Gastrocnemius medialis (tissue), 4 donors: Measurements from ENCODE around the gene SAMD4B. TPM values are rescaled to one million over a fixed set of nuclear protein-coding genes. Genes with fewer than 3 reads are reported as not detected.

Source experiments
- ATAC-seq, 2 donors: fragments of 150-250 bp; one replicate each; pipeline ENCODE4 v1.9.1; 2016
- DNase-seq, 2 donors: peaks; one replicate each; pipeline ENCODE4 v3.0.0-alpha.2; 2019
- H3K27ac ChIP-seq, 4 donors: fragments of 200-600 bp; sonication (generic); 1 replicate in 1 of 4; 2 replicates in 3 of 4; pipeline ENCODE4 v1.5.1; 2016 to 2018; ENCODE audit warnings: mild to moderate bottlenecking in 2 of 4, moderate library complexity in 1 of 4
- H3K27me3 ChIP-seq, 3 donors: fragments of 200-600 bp; sonication (generic) in 2 of 3; 1 replicate in 1 of 3; 2 replicates in 2 of 3; pipeline versions ENCODE4 v1.5.1 to v1.6.0; 2016 to 2019; ENCODE audit warnings: mild to moderate bottlenecking in 1 of 3, moderate library complexity in 1 of 3
- H3K36me3 ChIP-seq, 2 donors: fragments of 200-600 bp; sonication (generic) in 1 of 2; one replicate each; pipeline ENCODE4 v1.5.1; 2017 to 2018
- H3K4me1 ChIP-seq, 2 donors: fragments of 200-600 bp; sonication (generic) in 1 of 2; one replicate each; pipeline ENCODE4 v1.5.1; 2016 to 2017; ENCODE audit warnings: mild to moderate bottlenecking in 2 of 2
- H3K4me3 ChIP-seq, 4 donors: fragments of 200-600 bp; sonication (generic) in 3 of 4; 1 replicate in 1 of 4; 2 replicates in 3 of 4; pipeline ENCODE4 v1.5.1; 2016 to 2019; ENCODE audit warnings: mild to moderate bottlenecking in 2 of 4
- H3K9me3 ChIP-seq, 3 donors: fragments of 200-600 bp; sonication (generic) in 2 of 3; 1 replicate in 1 of 3; 2 replicates in 2 of 3; pipeline ENCODE4 v1.5.1; 2016 to 2019
- CTCF ChIP-seq, 5 experiments: fragments of 450-650 bp in 3 of 5; fragments of 200-600 bp in 2 of 5; sonication (generic) in 2 of 5; IDR thresholded peaks in 4 of 5; conservative IDR thresholded peaks in 1 of 5; 1 replicate in 4 of 5; 2 replicates in 1 of 5; pipeline ENCODE4 v1.5.1; 2016 to 2019; ENCODE audit warnings: antibody characterized with exemption in 5 of 5, mild to moderate bottlenecking in 3 of 5, moderate library complexity in 3 of 5
- POLR2A ChIP-seq, 2 donors: fragments of 450-650 bp; IDR thresholded peaks; one replicate each; pipeline ENCODE4 v1.6.1; 2017; ENCODE audit warnings: antibody characterized with exemption in 2 of 2, mild to moderate bottlenecking in 2 of 2, moderate library complexity in 2 of 2
- in situ Hi-C, 4 donors: fragments of 200-750 bp; cut with MboI; loops; one replicate each; pipeline versions ENCODE4 v1.15.0 to v1.8.0; 2017; ENCODE audit warnings: low sequenced_read_pairs in 4 of 4
- intact Hi-C: fragments of 100-400 bp; cut with DNase I; formaldehyde crosslinking; loops from one replicate; pipeline ENCODE4 v1.15.1; 2023; ENCODE audit warnings: low total_unique reads
- total RNA-seq, 4 donors: library from RNA; depleted of rRNA; stranded (reverse); fragments of >200 nt; gene quantifications; one replicate each; pipeline versions ENCODE4 v1.1.0 to v1.2.3, GENCODE V29; 2016

SAMD4B gene
- total RNA-seq, 4 donors from 2014 or later: 30.9 to 63.7 (median 59.2) TPM

GRCh38 chr19:39381910-39382611 is 39.8 kb downstream of the SAMD4B start:
- in situ Hi-C loops: no loop called here
- ATAC-seq: no peak

GRCh38 chr19:39382991-39383828 is 41.0 kb downstream of the SAMD4B start:
- DNase-seq: no peak
- H3K36me3 ChIP-seq: peaks cover 0 to 89% of the 10 kb centered on the region in 2 donors
- TF ChIP-seq CTCF (IDR thresholded peaks at IDR 0.05 in 4 of 5, conservative IDR thresholded peaks at IDR 0.05 in 1 of 5) (no peak), POLR2A (IDR thresholded peaks at IDR 0.05) (no peak)
- no peaks in the 10 kb centered on the region for H3K4me1 ChIP-seq
- in situ Hi-C loops: no loop called here
- no peaks in the 10 kb centered on the region for H3K9me3 ChIP-seq
- ATAC-seq: no peak
- intact Hi-C loops: loop anchor here (10.0 kb wide), 1 partner anchor 848 kb away; no protein-coding TSS in a partner anchor
- H3K27me3 ChIP-seq: no peaks in the 10 kb centered on the region
- H3K4me3 ChIP-seq: no peak overlapping the region
- H3K27ac ChIP-seq: no peak overlapping the region

More at GRCh38 chr19:39381910-39382611, 39.8 kb downstream of the SAMD4B start:
- DNase-seq: no peak
- no peak overlapping the region for H3K27ac ChIP-seq
- no peak overlapping the region for H3K4me3 ChIP-seq
- H3K4me1 ChIP-seq: no peaks in the 10 kb centered on the region
- no peaks in the 10 kb centered on the region for H3K9me3 ChIP-seq
- peaks cover 0 to 89% of the 10 kb centered on the region in 2 donors for H3K36me3 ChIP-seq
- no peak for TF ChIP-seq POLR2A (IDR thresholded peaks at IDR 0.05)
- TF ChIP-seq CTCF (IDR thresholded peaks at IDR 0.05 in 4 of 5, conservative IDR thresholded peaks at IDR 0.05 in 1 of 5): no peak
- intact Hi-C loops: loop anchor here (10.0 kb wide), 1 partner anchor 847 kb away; no protein-coding TSS in a partner anchor
- H3K27me3 ChIP-seq: no peaks in the 10 kb centered on the region

DNA sequence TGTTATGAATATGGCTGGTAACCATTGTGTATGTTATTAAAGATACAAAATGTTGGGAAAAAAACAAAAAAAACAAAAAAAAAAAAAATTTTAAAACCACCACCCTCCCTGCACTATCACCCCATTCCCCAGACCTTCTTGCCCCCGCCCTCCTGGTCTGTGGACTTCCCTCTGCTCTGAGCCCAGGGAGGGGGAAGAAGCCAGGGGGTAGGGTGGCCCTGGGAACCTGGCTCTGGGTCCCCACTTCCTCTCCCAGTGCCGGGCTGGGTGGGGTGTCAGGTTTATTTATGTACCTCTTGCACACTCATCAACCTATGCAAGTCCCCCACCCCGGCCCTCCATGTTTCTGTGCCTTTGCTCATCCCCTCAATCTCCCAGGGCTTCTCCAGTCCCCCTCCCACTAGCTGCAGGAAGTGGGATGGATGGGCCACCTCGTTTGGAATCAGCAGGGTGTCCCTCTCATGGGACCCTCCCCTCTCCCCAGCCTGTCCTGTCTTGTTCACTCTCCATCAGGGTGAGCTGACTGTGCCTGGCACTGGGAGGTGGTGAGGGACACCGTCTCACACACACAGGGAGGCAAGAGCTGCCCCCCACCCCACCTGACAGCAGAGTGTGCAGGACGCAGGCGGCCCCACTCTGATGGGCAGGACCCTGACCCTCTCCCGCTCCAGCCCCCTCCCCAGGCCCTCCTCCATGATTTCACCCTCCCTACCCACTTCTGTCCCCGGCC is 42.8 kb downstream of the SAMD4B start:
- Histone ChIP-seq H3K27me3 (no peaks in the 10 kb centered on the region), H3K36me3 (peaks cover 0 to 84% of the 10 kb centered on the region in 2 donors), H3K27ac (no peak overlapping the region), H3K9me3 (no peaks in the 10 kb centered on the region), H3K4me1 (peaks cover 4 to 6% of the 10 kb centered on the region in 2 donors), H3K4me3 (no peak overlapping the region)
- intact Hi-C loops (loop anchor here (10.0 kb wide), 1 partner anchor 850 kb away; no protein-coding TSS in a partner anchor), in situ Hi-C loops (no loop called here)
- no peak for DNase-seq
- TF ChIP-seq POLR2A (IDR thresholded peaks at IDR 0.05) (no peak), CTCF (IDR thresholded peaks at IDR 0.05 in 4 of 5, conservative IDR thresholded peaks at IDR 0.05 in 1 of 5) (no peak)
- no peak for ATAC-seq

DNA sequence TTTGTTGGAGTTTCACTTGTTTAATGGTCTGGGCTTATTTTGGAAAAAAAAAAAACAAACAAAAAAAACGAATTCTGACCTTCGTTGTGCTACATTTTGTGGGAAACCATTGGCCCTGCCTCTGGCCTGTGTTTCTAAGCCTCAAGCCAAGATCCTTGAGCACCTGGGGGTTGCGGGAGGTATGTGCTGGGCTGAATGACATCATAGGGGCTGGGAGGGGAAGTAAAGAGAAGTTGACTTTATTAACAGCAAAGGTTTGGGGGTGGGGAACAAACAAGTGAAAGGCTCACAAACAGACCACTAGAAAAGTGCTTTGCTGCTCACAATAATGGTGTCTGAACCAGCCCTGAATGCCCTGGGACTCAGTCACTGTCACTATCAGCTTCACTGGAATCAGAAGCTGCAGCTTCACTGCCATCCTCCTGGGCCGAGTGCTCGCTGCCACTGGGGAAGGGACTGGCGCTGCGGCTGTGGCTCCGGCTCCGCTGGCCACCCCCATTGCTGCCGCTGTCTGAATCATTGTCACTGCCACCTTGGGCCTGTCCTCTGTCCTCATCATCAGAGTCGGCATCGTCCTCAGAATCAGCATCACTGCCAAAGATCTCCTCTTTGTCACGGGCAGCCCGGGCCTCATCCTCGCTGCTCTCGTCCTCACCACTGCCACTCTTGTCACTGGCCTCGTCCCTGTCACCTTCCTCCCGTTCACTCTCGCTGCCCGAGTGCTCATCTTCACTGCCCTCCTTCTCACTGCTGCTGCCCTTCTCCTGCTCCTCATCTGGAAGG is 43.6 kb downstream of the SAMD4B start:
- Histone ChIP-seq H3K27ac (no peak overlapping the region), H3K4me1 (peaks cover 8 to 10% of the 10 kb centered on the region in 2 donors), H3K4me3 (no peak overlapping the region), H3K36me3 (peaks cover 0 to 76% of the 10 kb centered on the region in 2 donors), H3K9me3 (no peaks in the 10 kb centered on the region), H3K27me3 (no peaks in the 10 kb centered on the region)
- intact Hi-C loops: loop anchor here (10.0 kb wide), 1 partner anchor 851 kb away; no protein-coding TSS in a partner anchor
- no peak for ATAC-seq
- DNase-seq: no peak
- in situ Hi-C loops: no loop called here
- TF ChIP-seq CTCF (IDR thresholded peaks at IDR 0.05 in 4 of 5, conservative IDR thresholded peaks at IDR 0.05 in 1 of 5): no peak
- TF ChIP-seq POLR2A (IDR thresholded peaks at IDR 0.05): no peak
